Ishikawa (cell line): Measurements from ENCODE around the gene RGP1.

ENCODE experiments used
- CEBPB ChIP-seq: IDR thresholded peaks from 2 replicates; pipeline ENCODE4 v1.6.1; 2012
- CREB1 ChIP-seq: IDR thresholded peaks from 2 replicates; pipeline ENCODE4 v1.6.1; 2012; ENCODE audit warnings: low read depth
- EGR1 ChIP-seq: IDR thresholded peaks from 2 replicates; pipeline ENCODE4 v1.6.1; 2012
- EP300 ChIP-seq: IDR thresholded peaks from 2 replicates; pipeline ENCODE4 v1.6.1; 2012; ENCODE audit warnings: borderline replicate concordance
- FOXM1 ChIP-seq: IDR thresholded peaks from 2 replicates; pipeline ENCODE4 v1.6.1; 2012; ENCODE audit warnings: low read depth, borderline replicate concordance
- NFIC ChIP-seq: IDR thresholded peaks from 2 replicates; pipeline ENCODE4 v1.6.1; 2012
- RAD21 ChIP-seq: IDR thresholded peaks from 2 replicates; pipeline ENCODE4 v1.6.1; 2012; ENCODE audit warnings: low read depth
- TAF1 ChIP-seq: IDR thresholded peaks from 2 replicates; pipeline ENCODE4 v1.6.1; 2012; ENCODE audit warnings: low read depth, mild to moderate bottlenecking
- TCF12 ChIP-seq: IDR thresholded peaks from 2 replicates; pipeline ENCODE4 v1.6.1; 2012; ENCODE audit warnings: low read depth
- TEAD4 ChIP-seq: IDR thresholded peaks from 2 replicates; pipeline ENCODE4 v1.6.1; 2012
- YY1 ChIP-seq: IDR thresholded peaks from 2 replicates; pipeline ENCODE4 v1.6.1; 2012; ENCODE audit warnings: low read depth
- ZBTB7A ChIP-seq: IDR thresholded peaks from 2 replicates; pipeline ENCODE4 v1.6.1; 2012; ENCODE audit warnings: low read depth
- TF ChIP-seq, protein P1 (sequence below): IDR thresholded peaks from 2 replicates; pipeline ENCODE4 v1.6.1; 2012; ENCODE audit warnings: low read depth, mild to moderate bottlenecking
- TF ChIP-seq, protein P2 (sequence below): IDR thresholded peaks from 2 replicates; pipeline ENCODE4 v1.6.1; 2012
- TF ChIP-seq, protein P3 (sequence below): IDR thresholded peaks from 2 replicates; pipeline ENCODE4 v1.6.1; 2012

Gene RGP1

DNA sequence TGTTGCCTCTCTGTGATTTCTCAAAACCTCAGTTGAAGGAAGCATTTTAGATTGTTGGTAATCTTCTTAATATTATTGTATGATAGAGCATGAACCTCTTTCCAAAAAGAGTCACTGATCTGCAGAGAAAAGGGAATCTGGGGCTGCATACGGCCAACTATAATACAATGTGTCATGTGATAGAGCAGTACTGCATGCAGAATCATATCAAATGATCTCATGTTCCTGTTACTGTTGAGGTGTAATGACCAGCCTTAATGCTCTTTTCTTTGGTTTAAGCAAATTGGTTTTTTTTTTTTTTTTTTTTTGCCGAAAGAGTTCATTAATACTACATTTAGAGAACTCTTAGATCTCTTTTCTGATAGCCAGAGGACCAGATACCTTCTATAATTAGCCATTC lies 17.9 kb downstream of the RGP1 start:
- TF ChIP-seq FOXM1: no peak
- TF ChIP-seq, protein P1, sequence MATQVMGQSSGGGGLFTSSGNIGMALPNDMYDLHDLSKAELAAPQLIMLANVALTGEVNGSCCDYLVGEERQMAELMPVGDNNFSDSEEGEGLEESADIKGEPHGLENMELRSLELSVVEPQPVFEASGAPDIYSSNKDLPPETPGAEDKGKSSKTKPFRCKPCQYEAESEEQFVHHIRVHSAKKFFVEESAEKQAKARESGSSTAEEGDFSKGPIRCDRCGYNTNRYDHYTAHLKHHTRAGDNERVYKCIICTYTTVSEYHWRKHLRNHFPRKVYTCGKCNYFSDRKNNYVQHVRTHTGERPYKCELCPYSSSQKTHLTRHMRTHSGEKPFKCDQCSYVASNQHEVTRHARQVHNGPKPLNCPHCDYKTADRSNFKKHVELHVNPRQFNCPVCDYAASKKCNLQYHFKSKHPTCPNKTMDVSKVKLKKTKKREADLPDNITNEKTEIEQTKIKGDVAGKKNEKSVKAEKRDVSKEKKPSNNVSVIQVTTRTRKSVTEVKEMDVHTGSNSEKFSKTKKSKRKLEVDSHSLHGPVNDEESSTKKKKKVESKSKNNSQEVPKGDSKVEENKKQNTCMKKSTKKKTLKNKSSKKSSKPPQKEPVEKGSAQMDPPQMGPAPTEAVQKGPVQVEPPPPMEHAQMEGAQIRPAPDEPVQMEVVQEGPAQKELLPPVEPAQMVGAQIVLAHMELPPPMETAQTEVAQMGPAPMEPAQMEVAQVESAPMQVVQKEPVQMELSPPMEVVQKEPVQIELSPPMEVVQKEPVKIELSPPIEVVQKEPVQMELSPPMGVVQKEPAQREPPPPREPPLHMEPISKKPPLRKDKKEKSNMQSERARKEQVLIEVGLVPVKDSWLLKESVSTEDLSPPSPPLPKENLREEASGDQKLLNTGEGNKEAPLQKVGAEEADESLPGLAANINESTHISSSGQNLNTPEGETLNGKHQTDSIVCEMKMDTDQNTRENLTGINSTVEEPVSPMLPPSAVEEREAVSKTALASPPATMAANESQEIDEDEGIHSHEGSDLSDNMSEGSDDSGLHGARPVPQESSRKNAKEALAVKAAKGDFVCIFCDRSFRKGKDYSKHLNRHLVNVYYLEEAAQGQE: no peak
- no peak for TF ChIP-seq RAD21
- TF ChIP-seq CREB1: no peak
- TF ChIP-seq NFIC: no peak
- TF ChIP-seq YY1: no peak

DNA sequence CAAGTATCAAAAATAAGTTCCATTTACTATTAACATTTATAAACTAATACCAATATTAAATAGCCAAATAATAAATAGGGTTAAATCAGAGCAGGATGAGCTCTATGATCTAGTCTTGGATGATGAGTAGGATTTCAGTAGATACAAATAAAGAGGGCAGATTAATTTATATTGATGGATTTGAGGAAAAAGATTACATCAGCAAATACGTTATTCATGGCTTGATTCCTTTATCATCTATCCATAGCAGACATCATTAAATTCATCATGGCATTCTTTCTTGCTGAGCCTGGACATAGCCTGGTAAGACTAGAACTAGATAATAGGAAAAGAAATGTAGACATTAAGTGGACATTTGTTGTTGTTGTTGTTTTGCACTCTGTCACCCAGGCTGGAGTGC lies 18.4 kb downstream of the RGP1 start:
- TF ChIP-seq RAD21 (no peak), ZBTB7A (no peak), TCF12 (no peak), TEAD4 (no peak), CREB1 (no peak), NFIC (no peak), CEBPB (no peak), EGR1 (no peak), FOXM1 (no peak), YY1 (no peak)
- TF ChIP-seq, protein P2, sequence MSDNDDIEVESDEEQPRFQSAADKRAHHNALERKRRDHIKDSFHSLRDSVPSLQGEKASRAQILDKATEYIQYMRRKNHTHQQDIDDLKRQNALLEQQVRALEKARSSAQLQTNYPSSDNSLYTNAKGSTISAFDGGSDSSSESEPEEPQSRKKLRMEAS: no peak

DNA sequence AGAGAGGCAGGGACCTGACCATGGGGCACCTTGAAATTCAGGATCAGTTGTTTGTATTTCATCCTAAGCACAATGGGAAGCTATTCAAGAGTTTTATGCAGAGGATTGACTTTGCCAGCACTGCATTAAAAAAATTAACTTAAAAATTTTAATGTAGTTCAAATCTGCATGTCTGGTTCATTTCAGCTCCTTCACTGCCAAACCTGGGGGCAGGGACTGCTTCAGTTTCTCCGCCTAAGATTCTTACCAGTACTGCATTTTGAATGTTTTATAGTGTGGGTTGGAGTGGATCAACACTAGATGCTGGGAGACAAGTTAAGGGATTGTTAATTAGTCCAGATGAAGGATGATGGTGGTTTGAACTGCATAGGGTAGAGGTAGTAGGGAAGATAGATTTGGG lies 20.7 kb downstream of the RGP1 start:
- TF ChIP-seq ZBTB7A: no peak
- no peak for TF ChIP-seq RAD21
- TF ChIP-seq TAF1: no peak
- TF ChIP-seq, protein P2: no peak
- no peak for TF ChIP-seq EGR1
- no peak for TF ChIP-seq CEBPB
- no peak for TF ChIP-seq TCF12
- TF ChIP-seq, protein P1: no peak
- no peak for TF ChIP-seq CREB1
- TF ChIP-seq EP300: no peak
- TF ChIP-seq NFIC: no peak
- no peak for TF ChIP-seq TEAD4
- no peak for TF ChIP-seq YY1
- TF ChIP-seq FOXM1: no peak

DNA sequence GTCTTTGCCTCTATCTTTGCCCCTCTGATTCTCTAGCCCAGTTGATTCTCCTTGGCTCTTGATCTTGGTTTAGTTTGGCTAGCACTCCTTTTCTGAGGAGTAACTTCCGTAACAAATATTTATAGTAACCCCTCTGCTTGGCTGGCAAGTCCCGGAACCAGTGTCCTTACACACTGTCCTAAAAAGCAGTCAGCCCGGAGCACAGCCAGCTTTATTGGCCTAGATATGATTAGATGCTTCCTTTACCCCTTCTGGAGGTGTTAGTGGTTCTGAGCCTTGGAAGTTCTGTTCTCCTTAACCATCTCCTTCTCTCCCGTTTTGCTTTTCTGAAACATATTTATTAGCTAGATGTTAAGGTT lies 22.0 kb downstream of the RGP1 start:
- TF ChIP-seq TAF1 (no peak), RAD21 (no peak), EP300 (no peak), CREB1 (no peak), YY1 (no peak), NFIC (no peak), CEBPB (no peak), EGR1 (no peak), ZBTB7A (no peak), TEAD4 (no peak), FOXM1 (no peak), TCF12 (no peak)
- TF ChIP-seq, protein P3, sequence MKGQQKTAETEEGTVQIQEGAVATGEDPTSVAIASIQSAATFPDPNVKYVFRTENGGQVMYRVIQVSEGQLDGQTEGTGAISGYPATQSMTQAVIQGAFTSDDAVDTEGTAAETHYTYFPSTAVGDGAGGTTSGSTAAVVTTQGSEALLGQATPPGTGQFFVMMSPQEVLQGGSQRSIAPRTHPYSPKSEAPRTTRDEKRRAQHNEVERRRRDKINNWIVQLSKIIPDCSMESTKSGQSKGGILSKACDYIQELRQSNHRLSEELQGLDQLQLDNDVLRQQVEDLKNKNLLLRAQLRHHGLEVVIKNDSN: no peak
- TF ChIP-seq, protein P1: no peak
- TF ChIP-seq, protein P2: no peak

DNA sequence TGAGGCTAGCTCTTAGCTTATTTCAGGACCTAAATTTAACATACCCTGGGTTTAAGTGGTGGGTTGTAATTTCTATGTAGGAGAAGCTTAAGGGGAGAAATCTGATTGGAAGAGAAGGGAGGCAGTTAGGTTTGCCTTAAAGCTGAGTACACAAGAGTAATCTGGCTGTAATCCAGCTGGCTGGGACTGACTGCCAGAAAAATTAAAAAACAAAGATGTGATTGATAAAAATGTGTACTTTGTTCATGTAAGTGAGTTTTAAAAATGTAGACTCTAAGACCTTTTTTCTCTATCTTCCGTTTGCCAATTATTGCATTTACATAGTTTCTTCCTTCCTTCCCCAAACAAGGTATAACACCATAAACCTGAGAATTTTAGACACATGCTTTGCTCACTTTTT lies 22.4 kb downstream of the RGP1 start:
- no peak for TF ChIP-seq EGR1
- TF ChIP-seq, protein P3: no peak
- TF ChIP-seq TEAD4: no peak
- no peak for TF ChIP-seq RAD21
- TF ChIP-seq CREB1: no peak
- no peak for TF ChIP-seq TAF1
- TF ChIP-seq NFIC: no peak
- TF ChIP-seq ZBTB7A: no peak
- TF ChIP-seq FOXM1: no peak
- TF ChIP-seq TCF12: no peak
- no peak for TF ChIP-seq EP300
- TF ChIP-seq, protein P1: no peak
- no peak for TF ChIP-seq YY1
- no peak for TF ChIP-seq CEBPB
- TF ChIP-seq, protein P2: no peak
